ENCODE measurements around the gene FOXP2. TPM values are rescaled to one million over a fixed set of nuclear protein-coding genes. Genes with fewer than 3 reads are reported as not detected.

The FOXP2 gene
- total RNA-seq, 2 donors from 2014 or later, result 13.3 to 14.9 TPM

GRCh38 chr7:114703677-114704076, 289.1 kb downstream of the FOXP2 start:
- no peak overlapping the region for H3K27ac Mint-ChIP-seq
- Histone ChIP-seq H3K4me1 (ENCODE audit: control insufficient read depth, insufficient read depth, low read length) (no peaks in the 10 kb centered on the region), H3K9me3 (ENCODE audit: control insufficient read depth, low read length) (no peaks in the 10 kb centered on the region), H3K27me3 (ENCODE audit: control insufficient read depth, insufficient read depth, low read length, poor library complexity, severe bottlenecking) (no peaks in the 10 kb centered on the region), H3K27ac (ENCODE audit: low read depth, low read length) (no peak overlapping the region), H3K36me3 (ENCODE audit: control insufficient read depth, insufficient read depth, low read length) (no peaks in the 10 kb centered on the region), H3K4me3 (ENCODE audit: low read length) (no peak overlapping the region), H3K9ac (ENCODE audit: extremely low read depth, low read length, poor library complexity, severe bottlenecking) (no peak overlapping the region)
- no peak for TF ChIP-seq CTCF (conservative IDR thresholded peaks at IDR 0.05)
- DNase-seq, result no peak
- H3K36me3 Mint-ChIP-seq (ENCODE audit: low read depth), result no peaks in the 10 kb centered on the region
- no peaks in the 10 kb centered on the region for H3K4me1 Mint-ChIP-seq
- no peak overlapping the region for H3K4me3 Mint-ChIP-seq
- no peaks in the 10 kb centered on the region for H3K27me3 Mint-ChIP-seq (ENCODE audit: insufficient read depth)
- H3K9me3 Mint-ChIP-seq, result no peaks in the 10 kb centered on the region
- 84 to 93% methylated on average over 4 to 6 of the region's 6 CpGs for WGBS, 2 experiments (ENCODE audit: insufficient coverage in 1 of 2, insufficient read length in 1 of 2)

- H3K36me3 Mint-ChIP-seq (ENCODE audit: low read depth), result no peaks in the 10 kb centered on the region
- Histone ChIP-seq H3K27me3 (ENCODE audit: control insufficient read depth, insufficient read depth, low read length, poor library complexity, severe bottlenecking) (no peaks in the 10 kb centered on the region), H3K36me3 (ENCODE audit: control insufficient read depth, insufficient read depth, low read length) (no peaks in the 10 kb centered on the region), H3K9me3 (ENCODE audit: control insufficient read depth, low read length) (no peaks in the 10 kb centered on the region), H3K4me3 (ENCODE audit: low read length) (no peak overlapping the region), H3K9ac (ENCODE audit: extremely low read depth, low read length, poor library complexity, severe bottlenecking) (no peak overlapping the region), H3K27ac (ENCODE audit: low read depth, low read length) (no peak overlapping the region), H3K4me1 (ENCODE audit: control insufficient read depth, insufficient read depth, low read length) (no peaks in the 10 kb centered on the region)
- no peaks in the 10 kb centered on the region for H3K9me3 Mint-ChIP-seq
- no peak for TF ChIP-seq CTCF (conservative IDR thresholded peaks at IDR 0.05)
- 84 to 96% methylated on average over 4 to 6 of the region's 6 CpGs for WGBS, 2 experiments (ENCODE audit: insufficient coverage in 1 of 2, insufficient read length in 1 of 2)
- DNase-seq, result peak; percentile 60
- peaks cover 9% of the 10 kb centered on the region for H3K4me1 Mint-ChIP-seq
- no peaks in the 10 kb centered on the region for H3K27me3 Mint-ChIP-seq (ENCODE audit: insufficient read depth)
- H3K27ac Mint-ChIP-seq, result no peak overlapping the region
- H3K4me3 Mint-ChIP-seq, result no peak overlapping the region
Measured at GRCh38 chr7:114708646-114709045, 294.0 kb downstream of the FOXP2 start.

GRCh38 chr7:114710499-114710898, 295.9 kb downstream of the FOXP2 start:
- H3K9me3 ChIP-seq (ENCODE audit: control insufficient read depth, low read length), result no peaks in the 10 kb centered on the region
- Mint-ChIP-seq H3K36me3 (ENCODE audit: low read depth) (no peaks in the 10 kb centered on the region), H3K4me3 (no peak overlapping the region), H3K27ac (no peak overlapping the region), H3K4me1 (peaks cover 9% of the 10 kb centered on the region), H3K27me3 (ENCODE audit: insufficient read depth) (no peaks in the 10 kb centered on the region), H3K9me3 (no peaks in the 10 kb centered on the region)
- no peaks in the 10 kb centered on the region for H3K27me3 ChIP-seq (ENCODE audit: control insufficient read depth, insufficient read depth, low read length, poor library complexity, severe bottlenecking)
- no peak overlapping the region for H3K9ac ChIP-seq (ENCODE audit: extremely low read depth, low read length, poor library complexity, severe bottlenecking)
- H3K36me3 ChIP-seq (ENCODE audit: control insufficient read depth, insufficient read depth, low read length), result no peaks in the 10 kb centered on the region
- TF ChIP-seq CTCF (conservative IDR thresholded peaks at IDR 0.05), result no peak
- no peak overlapping the region for H3K27ac ChIP-seq (ENCODE audit: low read depth, low read length)
- no peak overlapping the region for H3K4me3 ChIP-seq (ENCODE audit: low read length)
- no peak for DNase-seq
- H3K4me1 ChIP-seq (ENCODE audit: control insufficient read depth, insufficient read depth, low read length), result no peaks in the 10 kb centered on the region
- 88 to 95% methylated on average over 4 to 5 of the region's 5 CpGs for WGBS, 2 experiments (ENCODE audit: insufficient coverage in 1 of 2, insufficient read length in 1 of 2)

All from endodermal cell (in vitro differentiated cells).